HEK293T (cell line): ENCODE results near the gene TSPAN14.

Experiments used
- BHLHE40 ChIP-seq: fragments of 450-650 bp; IDR thresholded peaks from 2 replicates; pipeline ENCODE4 v1.6.1; 2016; ENCODE audit warnings: mild to moderate bottlenecking, moderate library complexity, borderline replicate concordance
- CTBP1 ChIP-seq: fragments of 450-650 bp; IDR thresholded peaks from 2 replicates; pipeline ENCODE4 v1.6.1; 2016; ENCODE audit warnings: borderline replicate concordance
- ELF4 ChIP-seq: fragments of 450-650 bp; IDR thresholded peaks from 2 replicates; pipeline ENCODE4 v1.6.1; 2017; ENCODE audit warnings: antibody characterized with exemption
- FOXA1 ChIP-seq: fragments of 450-650 bp; IDR thresholded peaks from 2 replicates; pipeline ENCODE4 v1.6.1; 2016; ENCODE audit warnings: mild to moderate bottlenecking
- FOXM1 ChIP-seq: fragments of 450-650 bp; IDR thresholded peaks from 2 replicates; pipeline ENCODE4 v1.6.1; 2017; ENCODE audit warnings: mild to moderate bottlenecking, borderline replicate concordance
- HDGF ChIP-seq: fragments of 450-650 bp; IDR thresholded peaks from 2 replicates; pipeline ENCODE4 v1.6.1; 2017; ENCODE audit warnings: antibody characterized with exemption, borderline replicate concordance
- NFRKB ChIP-seq: fragments of 450-650 bp; IDR thresholded peaks from 2 replicates; pipeline ENCODE4 v1.6.1; 2016; ENCODE audit warnings: mild to moderate bottlenecking, moderate library complexity
- SP1 ChIP-seq: fragments of 450-650 bp; IDR thresholded peaks from 2 replicates; pipeline ENCODE4 v1.6.1; 2017
- ZNF384 ChIP-seq: fragments of 450-650 bp; IDR thresholded peaks from 2 replicates; pipeline ENCODE4 v1.6.1; 2016

GRCh38 chr10:80474597-80474910 lies 20.4 kb downstream of the TSPAN14 start:
- TF ChIP-seq BHLHE40 (no peak), FOXM1 (no peak), SP1 (no peak), ELF4 (no peak), HDGF (no peak), CTBP1 (no peak), FOXA1 (no peak), NFRKB (no peak), ZNF384 (no peak)
